OCI-LY3 (cell line): Measurements from ENCODE around the gene KRT15.

Experiments used
- EZH2phosphoT487 ChIP-seq: fragments of 200-600 bp; shearing (Covaris generic); IDR thresholded peaks from 2 replicates; pipeline ENCODE4 v1.6.1; 2018; ENCODE audit warnings: antibody characterized with exemption, mixed run types, low read depth
- TF ChIP-seq, protein P1 (sequence below): fragments of 200-600, 300-600 bp; sonication (generic); IDR thresholded peaks from 2 replicates; pipeline ENCODE4 v1.5.1; 2014; ENCODE audit warnings: antibody characterized with exemption, low read length, low read depth

DNA sequence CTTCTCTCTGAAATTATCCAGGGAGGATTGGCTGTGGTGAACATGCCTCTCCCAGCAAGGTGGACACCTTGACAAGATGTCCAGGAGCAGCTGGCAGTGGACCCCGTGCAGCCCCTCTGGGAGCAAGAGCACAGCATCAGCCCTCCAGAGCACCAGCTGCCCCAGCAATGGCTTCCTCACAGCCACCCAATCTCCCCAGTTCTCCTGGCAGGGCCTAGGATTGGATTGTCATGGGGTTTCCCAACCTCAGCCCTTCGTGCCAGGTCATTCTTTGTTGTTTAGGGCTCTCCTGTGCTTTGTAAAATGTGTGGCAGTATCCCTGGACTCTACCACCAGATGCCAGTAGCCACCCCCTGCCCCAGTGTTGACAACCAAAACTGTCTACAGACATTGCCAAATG is 27.2 kb downstream of the KRT15 start:
- TF ChIP-seq, protein P1, sequence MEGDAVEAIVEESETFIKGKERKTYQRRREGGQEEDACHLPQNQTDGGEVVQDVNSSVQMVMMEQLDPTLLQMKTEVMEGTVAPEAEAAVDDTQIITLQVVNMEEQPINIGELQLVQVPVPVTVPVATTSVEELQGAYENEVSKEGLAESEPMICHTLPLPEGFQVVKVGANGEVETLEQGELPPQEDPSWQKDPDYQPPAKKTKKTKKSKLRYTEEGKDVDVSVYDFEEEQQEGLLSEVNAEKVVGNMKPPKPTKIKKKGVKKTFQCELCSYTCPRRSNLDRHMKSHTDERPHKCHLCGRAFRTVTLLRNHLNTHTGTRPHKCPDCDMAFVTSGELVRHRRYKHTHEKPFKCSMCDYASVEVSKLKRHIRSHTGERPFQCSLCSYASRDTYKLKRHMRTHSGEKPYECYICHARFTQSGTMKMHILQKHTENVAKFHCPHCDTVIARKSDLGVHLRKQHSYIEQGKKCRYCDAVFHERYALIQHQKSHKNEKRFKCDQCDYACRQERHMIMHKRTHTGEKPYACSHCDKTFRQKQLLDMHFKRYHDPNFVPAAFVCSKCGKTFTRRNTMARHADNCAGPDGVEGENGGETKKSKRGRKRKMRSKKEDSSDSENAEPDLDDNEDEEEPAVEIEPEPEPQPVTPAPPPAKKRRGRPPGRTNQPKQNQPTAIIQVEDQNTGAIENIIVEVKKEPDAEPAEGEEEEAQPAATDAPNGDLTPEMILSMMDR: no peak
- no peak for TF ChIP-seq EZH2phosphoT487
